A673 (cell line): ENCODE results near the gene CEACAM18. TPM values are rescaled to one million over a fixed set of nuclear protein-coding genes. Genes with fewer than 3 reads are reported as not detected.

Experiments used
- BruUV-seq: library from RNA; stranded (reverse); fragments of 400-500 nt; replicated peaks from 2 replicates; lab custom pipeline; 2021; lab: Mats Ljungman, UMichigan
- CTCF ChIA-PET: fragments of 300-600 bp; sonication (Branson Sonifier 250); formaldehyde crosslinking; loops from one replicate; lab custom pipeline; 2022; ENCODE audit warnings: antibody characterized with exemption; lab: Charles Lee
- POLR2A ChIA-PET: fragments of 300-600 bp; sonication (Branson Sonifier 250); formaldehyde crosslinking; loops from one replicate; lab custom pipeline; 2022; ENCODE audit warnings: antibody characterized with exemption; ENCODE audit not compliant: low non-redundant PET; lab: Charles Lee
- DNase-seq: peaks from one replicate; pipeline ENCODE4 v3.0.0-alpha.2; 2015; ENCODE audit warnings: low spot score
- H3K27ac ChIP-seq: fragments of 200-600 bp; sonication (generic); 2 replicates; pipeline ENCODE4 v1.5.1; 2016; ENCODE audit warnings: mixed run types, low read depth, mild to moderate bottlenecking, mixed read lengths, antibody characterized with exemption, low read length; ENCODE audit not compliant: poor library complexity, severe bottlenecking
- H3K27me3 ChIP-seq: fragments of 200-600 bp; sonication (generic); replicated peaks from 2 replicates; pipeline ENCODE4 v1.6.1; 2017; ENCODE audit warnings: mixed run types, low read depth, mild to moderate bottlenecking, mixed read lengths, antibody characterized with exemption, low read length; ENCODE audit not compliant: insufficient read depth, poor library complexity
- H3K36me3 ChIP-seq: fragments of 200-600 bp; sonication (generic); 2 replicates; pipeline ENCODE4 v1.6.1; 2016; ENCODE audit warnings: mixed run types, mild to moderate bottlenecking, mixed read lengths, antibody characterized with exemption, low read length; ENCODE audit not compliant: insufficient read depth, poor library complexity, severe bottlenecking
- H3K4me1 ChIP-seq: fragments of 200-600 bp; sonication (generic); 2 replicates; pipeline ENCODE4 v1.6.1; 2017; ENCODE audit warnings: mixed run types, mild to moderate bottlenecking, mixed read lengths, antibody characterized with exemption, low read length; ENCODE audit not compliant: insufficient read depth, poor library complexity, severe bottlenecking
- H3K4me3 ChIP-seq: fragments of 200-600 bp; sonication (generic); 2 replicates; pipeline ENCODE4 v1.5.1; 2016; ENCODE audit warnings: low read depth, mixed run types, mild to moderate bottlenecking, mixed read lengths, low read length; ENCODE audit not compliant: poor library complexity, severe bottlenecking
- H3K9me3 ChIP-seq: fragments of 200-600 bp; sonication (generic); 2 replicates; pipeline ENCODE4 v1.6.1; 2016; ENCODE audit warnings: mixed run types, low read depth, mild to moderate bottlenecking, mixed read lengths, antibody characterized with exemption, low read length; ENCODE audit not compliant: poor library complexity, severe bottlenecking
- EZH2 ChIP-seq: fragments of 200-600 bp; sonication (generic); IDR thresholded peaks from 2 replicates; pipeline ENCODE4 v1.6.1; 2017; ENCODE audit warnings: borderline replicate concordance, low read depth, mild to moderate bottlenecking, mixed read lengths, antibody characterized with exemption, low read length; ENCODE audit not compliant: poor library complexity, severe bottlenecking
- intact Hi-C: fragments of 100-400 bp; cut with micrococcal nuclease; formaldehyde crosslinking; loops from one replicate; pipeline ENCODE4 v1.10.0; 2022; ENCODE audit not compliant: unreplicated experiment
- total RNA-seq: library from RNA; stranded (reverse); gene quantifications from 2 replicates; pipeline ENCODE4 v1.2.3, GENCODE V29; 2021
- TF ChIP-seq, protein P1 (sequence below): fragments of 300-800, 200-600 bp; sonication (generic); conservative IDR thresholded peaks from 2 replicates; pipeline ENCODE4 v1.5.1; 2017; ENCODE audit warnings: low read depth, mild to moderate bottlenecking, antibody characterized with exemption, low read length, moderate library complexity, mixed read lengths

The CEACAM18 gene
- total RNA-seq, 1 experiment from 2014 or later: not detected

- Histone ChIP-seq H3K9me3 (no peaks in the 10 kb centered on the region), H3K27ac (no peak overlapping the region), H3K4me1 (no peaks in the 10 kb centered on the region), H3K36me3 (no peaks in the 10 kb centered on the region), H3K27me3 (peaks cover 45% of the 10 kb centered on the region), H3K4me3 (no peak overlapping the region)
- no peak for TF ChIP-seq EZH2
- TF ChIP-seq, protein P1, sequence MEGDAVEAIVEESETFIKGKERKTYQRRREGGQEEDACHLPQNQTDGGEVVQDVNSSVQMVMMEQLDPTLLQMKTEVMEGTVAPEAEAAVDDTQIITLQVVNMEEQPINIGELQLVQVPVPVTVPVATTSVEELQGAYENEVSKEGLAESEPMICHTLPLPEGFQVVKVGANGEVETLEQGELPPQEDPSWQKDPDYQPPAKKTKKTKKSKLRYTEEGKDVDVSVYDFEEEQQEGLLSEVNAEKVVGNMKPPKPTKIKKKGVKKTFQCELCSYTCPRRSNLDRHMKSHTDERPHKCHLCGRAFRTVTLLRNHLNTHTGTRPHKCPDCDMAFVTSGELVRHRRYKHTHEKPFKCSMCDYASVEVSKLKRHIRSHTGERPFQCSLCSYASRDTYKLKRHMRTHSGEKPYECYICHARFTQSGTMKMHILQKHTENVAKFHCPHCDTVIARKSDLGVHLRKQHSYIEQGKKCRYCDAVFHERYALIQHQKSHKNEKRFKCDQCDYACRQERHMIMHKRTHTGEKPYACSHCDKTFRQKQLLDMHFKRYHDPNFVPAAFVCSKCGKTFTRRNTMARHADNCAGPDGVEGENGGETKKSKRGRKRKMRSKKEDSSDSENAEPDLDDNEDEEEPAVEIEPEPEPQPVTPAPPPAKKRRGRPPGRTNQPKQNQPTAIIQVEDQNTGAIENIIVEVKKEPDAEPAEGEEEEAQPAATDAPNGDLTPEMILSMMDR: peak; percentile 77
- intact Hi-C loops: no loop called here
- ChIA-PET CTCF (no interaction called here), POLR2A (no interaction called here)
- DNase-seq: peak; percentile 56
- no TSS peak for BruUV-seq
Observed at GRCh38 chr19:51514866-51515481, 36.6 kb downstream of the CEACAM18 start.

- POLR2A ChIA-PET: no interaction called here
- DNase-seq: no peak
- CTCF ChIA-PET: no interaction called here
- H3K9me3 ChIP-seq: no peaks in the 10 kb centered on the region
- TF ChIP-seq, protein P1: no peak
- no peak for TF ChIP-seq EZH2
- H3K4me3 ChIP-seq: no peak overlapping the region
- H3K27me3 ChIP-seq: peaks cover 14% of the 10 kb centered on the region
- H3K36me3 ChIP-seq: no peaks in the 10 kb centered on the region
- BruUV-seq: no TSS peak
- no peak overlapping the region for H3K27ac ChIP-seq
- H3K4me1 ChIP-seq: no peaks in the 10 kb centered on the region
- intact Hi-C loops: no loop called here
Observed at GRCh38 chr19:51520728-51521127, 42.4 kb downstream of the CEACAM18 start.

GRCh38 chr19:51521357-51521756 lies 43.0 kb downstream of the CEACAM18 start:
- intact Hi-C loops: no loop called here
- H3K27me3 ChIP-seq: peaks cover 14% of the 10 kb centered on the region
- H3K4me3 ChIP-seq: no peak overlapping the region
- H3K9me3 ChIP-seq: no peaks in the 10 kb centered on the region
- ChIA-PET POLR2A (no interaction called here), CTCF (no interaction called here)
- no TSS peak for BruUV-seq
- TF ChIP-seq, protein P1: no peak
- no peak for TF ChIP-seq EZH2
- no peak for DNase-seq
- no peak overlapping the region for H3K27ac ChIP-seq
- no peaks in the 10 kb centered on the region for H3K36me3 ChIP-seq
- no peaks in the 10 kb centered on the region for H3K4me1 ChIP-seq
